ENCODE data around the gene SPG7.
"Not testable (repeated sequence)": the region's sequence is repeated elsewhere in the genome, so short reads cannot be mapped to it uniquely, and the experiment has no call there.

DNA sequence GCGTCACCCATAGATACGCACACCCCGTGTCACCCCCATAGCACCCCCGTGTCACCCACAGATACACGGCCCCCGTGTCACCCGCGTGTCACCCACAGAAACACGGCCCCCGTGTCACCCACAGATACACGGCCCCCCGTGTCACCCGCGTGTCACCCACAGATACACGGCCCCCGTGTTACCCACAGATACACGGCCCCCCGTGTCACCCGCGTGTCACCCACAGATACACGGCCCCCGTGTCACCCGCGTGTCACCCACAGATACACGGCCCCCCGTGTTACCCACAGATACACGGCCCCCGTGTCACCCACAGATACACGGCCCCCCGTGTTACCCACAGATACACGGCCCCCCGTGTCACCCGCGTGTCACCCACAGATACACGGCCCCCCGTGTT lies 79.5 kb downstream of the SPG7 start:
- TF ChIP-seq, protein P1, sequence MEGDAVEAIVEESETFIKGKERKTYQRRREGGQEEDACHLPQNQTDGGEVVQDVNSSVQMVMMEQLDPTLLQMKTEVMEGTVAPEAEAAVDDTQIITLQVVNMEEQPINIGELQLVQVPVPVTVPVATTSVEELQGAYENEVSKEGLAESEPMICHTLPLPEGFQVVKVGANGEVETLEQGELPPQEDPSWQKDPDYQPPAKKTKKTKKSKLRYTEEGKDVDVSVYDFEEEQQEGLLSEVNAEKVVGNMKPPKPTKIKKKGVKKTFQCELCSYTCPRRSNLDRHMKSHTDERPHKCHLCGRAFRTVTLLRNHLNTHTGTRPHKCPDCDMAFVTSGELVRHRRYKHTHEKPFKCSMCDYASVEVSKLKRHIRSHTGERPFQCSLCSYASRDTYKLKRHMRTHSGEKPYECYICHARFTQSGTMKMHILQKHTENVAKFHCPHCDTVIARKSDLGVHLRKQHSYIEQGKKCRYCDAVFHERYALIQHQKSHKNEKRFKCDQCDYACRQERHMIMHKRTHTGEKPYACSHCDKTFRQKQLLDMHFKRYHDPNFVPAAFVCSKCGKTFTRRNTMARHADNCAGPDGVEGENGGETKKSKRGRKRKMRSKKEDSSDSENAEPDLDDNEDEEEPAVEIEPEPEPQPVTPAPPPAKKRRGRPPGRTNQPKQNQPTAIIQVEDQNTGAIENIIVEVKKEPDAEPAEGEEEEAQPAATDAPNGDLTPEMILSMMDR (conservative IDR thresholded peaks at IDR 0.05 in 1 of 2, IDR thresholded peaks at IDR 0.05 in 1 of 2; ENCODE audit: low read depth in 1 of 2, low read length in 2 of 2), result not testable (repeated sequence)
- TF ChIP-seq EZH2 (IDR thresholded peaks at IDR 0.05; ENCODE audit: low read length, missing control alignments), result not testable (repeated sequence)
